Measurements from ENCODE around the gene GJB1. TPM values are rescaled to one million over a fixed set of nuclear protein-coding genes. Genes with fewer than 3 reads are reported as not detected.

Gene GJB1
- total RNA-seq, 1 donor from 2014 or later, result not detected

DNA sequence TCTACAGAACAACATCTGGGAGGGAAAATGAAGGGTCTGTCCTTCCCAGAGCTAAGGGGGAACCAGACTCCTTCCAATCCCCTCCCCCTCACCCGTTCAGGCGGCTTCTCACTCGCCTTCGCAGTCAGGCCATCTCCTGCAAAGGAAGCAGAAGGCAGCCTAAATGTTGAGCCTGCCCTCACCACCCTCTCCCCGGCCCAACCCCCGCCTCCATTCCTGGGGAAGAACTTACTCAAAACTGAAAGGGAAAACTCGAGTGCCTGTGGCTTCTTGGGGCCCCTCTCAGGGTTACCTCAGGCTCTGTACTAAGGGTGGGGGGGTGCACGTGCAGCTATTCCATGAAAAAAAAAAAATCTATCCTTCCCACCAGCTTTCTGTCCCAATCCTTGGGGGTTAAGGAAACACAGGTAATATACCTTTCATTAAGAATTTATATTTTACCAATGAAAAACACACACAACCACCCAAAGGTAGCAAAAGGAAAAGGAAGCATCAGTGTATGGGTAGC, 28.5 kb downstream of the GJB1 start:
- H3K4me3 Mint-ChIP-seq (ENCODE audit: unreplicated experiment), result peak overlapping the region; percentile 92
- H3K4me2 ChIP-seq (ENCODE audit: low read length), result peak overlapping the region; percentile 97
- H3K9me3 ChIP-seq (ENCODE audit: insufficient read depth, low read depth, low read length), result no peaks in the 10 kb centered on the region
- H3K36me3 Mint-ChIP-seq (ENCODE audit: low read depth, unreplicated experiment), result peaks cover 9% of the 10 kb centered on the region
- H3K36me3 ChIP-seq (ENCODE audit: insufficient read depth, low read length), result peaks cover 2% of the 10 kb centered on the region
- DNase-seq (ENCODE audit: low read depth) (no peak), FAIRE-seq (peak; percentile 60)
- no peak overlapping the region for H3K27ac ChIP-seq (ENCODE audit: low read depth, low read length)
- H3K4me1 Mint-ChIP-seq (ENCODE audit: low read depth, unreplicated experiment), result peaks cover 4% of the 10 kb centered on the region
- TF ChIP-seq, protein P1, sequence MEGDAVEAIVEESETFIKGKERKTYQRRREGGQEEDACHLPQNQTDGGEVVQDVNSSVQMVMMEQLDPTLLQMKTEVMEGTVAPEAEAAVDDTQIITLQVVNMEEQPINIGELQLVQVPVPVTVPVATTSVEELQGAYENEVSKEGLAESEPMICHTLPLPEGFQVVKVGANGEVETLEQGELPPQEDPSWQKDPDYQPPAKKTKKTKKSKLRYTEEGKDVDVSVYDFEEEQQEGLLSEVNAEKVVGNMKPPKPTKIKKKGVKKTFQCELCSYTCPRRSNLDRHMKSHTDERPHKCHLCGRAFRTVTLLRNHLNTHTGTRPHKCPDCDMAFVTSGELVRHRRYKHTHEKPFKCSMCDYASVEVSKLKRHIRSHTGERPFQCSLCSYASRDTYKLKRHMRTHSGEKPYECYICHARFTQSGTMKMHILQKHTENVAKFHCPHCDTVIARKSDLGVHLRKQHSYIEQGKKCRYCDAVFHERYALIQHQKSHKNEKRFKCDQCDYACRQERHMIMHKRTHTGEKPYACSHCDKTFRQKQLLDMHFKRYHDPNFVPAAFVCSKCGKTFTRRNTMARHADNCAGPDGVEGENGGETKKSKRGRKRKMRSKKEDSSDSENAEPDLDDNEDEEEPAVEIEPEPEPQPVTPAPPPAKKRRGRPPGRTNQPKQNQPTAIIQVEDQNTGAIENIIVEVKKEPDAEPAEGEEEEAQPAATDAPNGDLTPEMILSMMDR (IDR thresholded peaks at IDR 0.05; ENCODE audit: insufficient read depth, low read depth, low read length), result no peak
- no peak for TF ChIP-seq EZH2 (IDR thresholded peaks at IDR 0.05; ENCODE audit: insufficient read depth, low read length)
- peaks cover 11% of the 10 kb centered on the region for H3K79me2 ChIP-seq (ENCODE audit: insufficient read depth, low read length)
- no peaks in the 10 kb centered on the region for H3K27me3 Mint-ChIP-seq (ENCODE audit: low read depth, unreplicated experiment)
- no peak overlapping the region for H3K27ac Mint-ChIP-seq (ENCODE audit: unreplicated experiment)
- H3K9me3 Mint-ChIP-seq (ENCODE audit: unreplicated experiment), result no peaks in the 10 kb centered on the region
- H3K4me3 ChIP-seq (ENCODE audit: insufficient read depth, low read depth, low read length), result no peak overlapping the region
- peaks cover 10% of the 10 kb centered on the region for H3K4me1 ChIP-seq (ENCODE audit: insufficient read depth, low read length)
- H2AFZ ChIP-seq (ENCODE audit: low read depth, low read length), result no peak overlapping the region
- H4K20me1 ChIP-seq (ENCODE audit: insufficient read depth, low read length), result no peaks in the 10 kb centered on the region
- no peaks in the 10 kb centered on the region for H3K27me3 ChIP-seq (ENCODE audit: insufficient read depth, low read length)
- H3K9ac ChIP-seq (ENCODE audit: low read length), result no peak overlapping the region

DNA sequence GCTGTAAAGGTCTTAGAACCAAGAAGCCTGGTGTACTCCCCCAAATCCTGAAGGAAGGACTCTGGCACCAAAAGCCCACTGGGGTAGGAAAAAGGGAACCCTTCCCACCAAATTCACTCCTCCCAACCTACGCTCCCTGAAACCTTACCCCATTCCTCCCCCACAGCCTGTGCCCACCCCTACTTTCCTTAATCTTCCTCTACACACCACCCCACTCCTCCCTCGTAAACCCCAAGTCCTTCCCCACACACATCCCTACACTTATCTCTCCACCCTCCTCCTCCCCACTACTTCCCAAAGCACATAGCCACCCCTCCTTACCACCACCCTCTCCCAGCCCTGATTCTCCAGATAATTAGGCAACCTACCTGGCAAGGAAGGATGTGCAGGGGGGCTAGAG, 29.2 kb downstream of the GJB1 start:
- Mint-ChIP-seq H3K9me3 (ENCODE audit: unreplicated experiment) (no peaks in the 10 kb centered on the region), H3K27me3 (ENCODE audit: low read depth, unreplicated experiment) (no peaks in the 10 kb centered on the region), H3K36me3 (ENCODE audit: low read depth, unreplicated experiment) (peaks cover 6% of the 10 kb centered on the region), H3K27ac (ENCODE audit: unreplicated experiment) (no peak overlapping the region), H3K4me3 (ENCODE audit: unreplicated experiment) (peak overlapping the region; percentile 92), H3K4me1 (ENCODE audit: low read depth, unreplicated experiment) (peaks cover 4% of the 10 kb centered on the region)
- Histone ChIP-seq H2AFZ (ENCODE audit: low read depth, low read length) (no peak overlapping the region), H3K27me3 (ENCODE audit: insufficient read depth, low read length) (no peaks in the 10 kb centered on the region), H4K20me1 (ENCODE audit: insufficient read depth, low read length) (no peaks in the 10 kb centered on the region), H3K27ac (ENCODE audit: low read depth, low read length) (no peak overlapping the region), H3K4me3 (ENCODE audit: insufficient read depth, low read depth, low read length) (no peak overlapping the region), H3K4me2 (ENCODE audit: low read length) (peak overlapping the region; percentile 97), H3K9me3 (ENCODE audit: insufficient read depth, low read depth, low read length) (no peaks in the 10 kb centered on the region), H3K9ac (ENCODE audit: low read length) (peak overlapping the region; percentile 14), H3K36me3 (ENCODE audit: insufficient read depth, low read length) (peaks cover 2% of the 10 kb centered on the region), H3K79me2 (ENCODE audit: insufficient read depth, low read length) (peaks cover 11% of the 10 kb centered on the region), H3K4me1 (ENCODE audit: insufficient read depth, low read length) (peaks cover 10% of the 10 kb centered on the region)
- FAIRE-seq, result no peak
- no peak for TF ChIP-seq EZH2 (IDR thresholded peaks at IDR 0.05; ENCODE audit: insufficient read depth, low read length)
- TF ChIP-seq, protein P1 (IDR thresholded peaks at IDR 0.05; ENCODE audit: insufficient read depth, low read depth, low read length), result no peak
- DNase-seq (ENCODE audit: low read depth), result no peak

All from astrocyte (in vitro differentiated cells and primary cell).